ENCODE results near the gene PARD6G. TPM values are rescaled to one million over a fixed set of nuclear protein-coding genes. Genes with fewer than 3 reads are reported as not detected.

PARD6G gene
- total RNA-seq, 1 experiment from 2014 or later: 0.15 TPM

DNA sequence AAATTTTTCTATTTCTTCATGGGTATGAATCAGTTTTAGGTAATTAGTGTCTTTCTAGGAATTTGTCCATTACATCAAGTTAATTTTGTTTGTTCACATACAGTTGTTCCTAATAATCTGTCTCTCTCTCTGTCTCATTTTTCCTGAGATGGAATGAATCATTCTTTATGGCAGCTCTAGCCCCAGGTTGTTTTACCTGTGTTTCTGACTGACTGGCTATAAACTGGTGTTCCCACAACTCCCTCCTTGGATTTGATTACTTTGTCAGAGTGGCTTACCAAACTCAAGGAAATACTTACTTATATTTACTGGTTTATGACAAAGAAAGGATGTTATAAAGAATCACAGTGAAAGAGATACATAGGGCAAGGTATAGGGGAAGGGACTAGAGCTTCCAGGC is 123.2 kb downstream of the PARD6G start:
- peaks cover 91% of the 10 kb centered on the region for H3K79me2 ChIP-seq (ENCODE audit: low read depth)
- CTCF ChIA-PET: no interaction called here
- no peak overlapping the region for H2AFZ ChIP-seq
- H3K4me2 ChIP-seq: peak overlapping the region; percentile 27; the same call in 1 of the 2 replicates
- no peaks in the 10 kb centered on the region for H3K9me3 ChIP-seq (ENCODE audit: insufficient read depth, low read depth)
- H3K27me3 ChIP-seq (ENCODE audit: insufficient read depth, low read depth): no peaks in the 10 kb centered on the region
- TF ChIP-seq, protein P1, sequence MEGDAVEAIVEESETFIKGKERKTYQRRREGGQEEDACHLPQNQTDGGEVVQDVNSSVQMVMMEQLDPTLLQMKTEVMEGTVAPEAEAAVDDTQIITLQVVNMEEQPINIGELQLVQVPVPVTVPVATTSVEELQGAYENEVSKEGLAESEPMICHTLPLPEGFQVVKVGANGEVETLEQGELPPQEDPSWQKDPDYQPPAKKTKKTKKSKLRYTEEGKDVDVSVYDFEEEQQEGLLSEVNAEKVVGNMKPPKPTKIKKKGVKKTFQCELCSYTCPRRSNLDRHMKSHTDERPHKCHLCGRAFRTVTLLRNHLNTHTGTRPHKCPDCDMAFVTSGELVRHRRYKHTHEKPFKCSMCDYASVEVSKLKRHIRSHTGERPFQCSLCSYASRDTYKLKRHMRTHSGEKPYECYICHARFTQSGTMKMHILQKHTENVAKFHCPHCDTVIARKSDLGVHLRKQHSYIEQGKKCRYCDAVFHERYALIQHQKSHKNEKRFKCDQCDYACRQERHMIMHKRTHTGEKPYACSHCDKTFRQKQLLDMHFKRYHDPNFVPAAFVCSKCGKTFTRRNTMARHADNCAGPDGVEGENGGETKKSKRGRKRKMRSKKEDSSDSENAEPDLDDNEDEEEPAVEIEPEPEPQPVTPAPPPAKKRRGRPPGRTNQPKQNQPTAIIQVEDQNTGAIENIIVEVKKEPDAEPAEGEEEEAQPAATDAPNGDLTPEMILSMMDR (conservative IDR thresholded peaks at IDR 0.05): no peak
- TF ChIP-seq EZH2 (IDR thresholded peaks at IDR 0.05; ENCODE audit: low read depth): no peak
- POLR2A ChIA-PET (ENCODE audit: unreplicated experiment): no interaction called here
- H4K20me1 ChIP-seq (ENCODE audit: insufficient read depth): peaks cover 59% of the 10 kb centered on the region
- peaks cover 8% of the 10 kb centered on the region for H3K4me1 ChIP-seq (replicated peaks; ENCODE audit: insufficient read depth)
- H3K36me3 ChIP-seq (ENCODE audit: low read depth): no peaks in the 10 kb centered on the region; the same call in 1 of the 2 replicates
- intact Hi-C loops (cut with micrococcal nuclease; ENCODE audit: unreplicated experiment): no loop called here
- H3F3A ChIP-seq (ENCODE audit: insufficient read depth, low read depth): peaks cover 7% of the 10 kb centered on the region; the same call in 1 of the 2 replicates
- no peaks in the 10 kb centered on the region for H3K9me2 ChIP-seq (ENCODE audit: insufficient read depth)
- BruUV-seq (replicated peaks): no TSS peak
- peak overlapping the region; percentile 58 for H3K27ac ChIP-seq
- DNase-seq: peak in 1 of 2 experiments; percentile 42
- H3K4me3 ChIP-seq: no peak overlapping the region

DNA sequence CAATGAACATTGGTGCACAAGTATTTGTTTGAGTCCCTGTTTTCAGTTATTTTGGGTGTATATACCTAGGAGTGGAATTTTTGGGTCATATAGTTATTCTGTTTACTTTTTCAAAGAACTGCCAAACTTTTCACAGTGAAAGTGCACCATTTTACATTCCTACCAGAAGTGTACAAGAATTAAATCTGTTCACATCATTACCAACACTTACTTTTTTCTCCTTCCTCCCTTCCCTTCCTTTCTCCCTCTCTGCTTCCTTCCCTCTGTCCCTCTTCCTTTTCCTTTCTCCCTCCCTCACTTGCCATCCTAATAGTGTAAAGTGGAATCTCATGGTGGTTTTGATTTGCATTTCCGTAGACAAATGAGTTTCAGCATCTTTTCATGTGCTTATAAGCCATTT is 126.4 kb downstream of the PARD6G start:
- no peak for TF ChIP-seq EZH2 (IDR thresholded peaks at IDR 0.05; ENCODE audit: low read depth)
- Histone ChIP-seq H3K9me3 (ENCODE audit: insufficient read depth, low read depth) (no peaks in the 10 kb centered on the region), H3K4me3 (no peak overlapping the region), H3K27me3 (ENCODE audit: insufficient read depth, low read depth) (no peaks in the 10 kb centered on the region), H3F3A (ENCODE audit: insufficient read depth, low read depth) (peaks cover 7% of the 10 kb centered on the region; the same call in 1 of the 2 replicates), H3K79me2 (ENCODE audit: low read depth) (peaks cover 90% of the 10 kb centered on the region), H3K4me2 (no peak overlapping the region), H4K20me1 (ENCODE audit: insufficient read depth) (peaks cover 56% of the 10 kb centered on the region), H2AFZ (no peak overlapping the region), H3K27ac (no peak overlapping the region), H3K4me1 (replicated peaks; ENCODE audit: insufficient read depth) (peaks cover 8% of the 10 kb centered on the region), H3K9me2 (ENCODE audit: insufficient read depth) (no peaks in the 10 kb centered on the region), H3K36me3 (ENCODE audit: low read depth) (peaks cover 20% of the 10 kb centered on the region)
- ChIA-PET POLR2A (ENCODE audit: unreplicated experiment) (no interaction called here), CTCF (no interaction called here)
- no TSS peak for BruUV-seq (replicated peaks)
- intact Hi-C loops (cut with micrococcal nuclease; ENCODE audit: unreplicated experiment): no loop called here
- no peak for DNase-seq

DNA sequence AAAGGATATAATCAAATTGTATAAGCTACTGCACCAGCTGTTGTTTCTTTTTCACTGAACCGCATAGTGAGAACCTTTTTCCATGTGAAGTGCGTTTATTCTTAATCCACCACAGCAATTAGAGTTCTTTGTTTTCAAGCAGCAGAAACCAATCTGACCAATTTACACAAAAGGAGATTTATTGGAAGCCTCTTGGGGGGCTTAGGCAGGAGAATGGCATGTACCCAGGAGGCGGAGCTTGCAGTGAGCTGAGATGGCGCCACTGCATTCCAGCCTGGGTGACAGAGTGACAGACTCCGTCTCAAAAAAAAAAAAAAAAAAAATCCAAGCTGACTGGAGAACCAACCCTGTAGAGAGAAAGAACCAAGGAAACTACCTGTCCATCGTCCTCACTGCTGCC is 128.2 kb downstream of the PARD6G start:
- Histone ChIP-seq H3K4me2 (no peak overlapping the region), H3K4me1 (replicated peaks; ENCODE audit: insufficient read depth) (peaks cover 5% of the 10 kb centered on the region), H2AFZ (no peak overlapping the region), H3F3A (ENCODE audit: insufficient read depth, low read depth) (peaks cover 4% of the 10 kb centered on the region; the same call in 1 of the 2 replicates), H3K27me3 (ENCODE audit: insufficient read depth, low read depth) (no peaks in the 10 kb centered on the region), H3K79me2 (ENCODE audit: low read depth) (peaks cover 91% of the 10 kb centered on the region), H3K36me3 (ENCODE audit: low read depth) (peaks cover 20% of the 10 kb centered on the region), H4K20me1 (ENCODE audit: insufficient read depth) (peaks cover 58% of the 10 kb centered on the region), H3K27ac (no peak overlapping the region), H3K4me3 (no peak overlapping the region), H3K9me2 (ENCODE audit: insufficient read depth) (no peaks in the 10 kb centered on the region), H3K9me3 (ENCODE audit: insufficient read depth, low read depth) (no peaks in the 10 kb centered on the region)
- intact Hi-C loops (cut with micrococcal nuclease; ENCODE audit: unreplicated experiment): no loop called here
- POLR2A ChIA-PET (ENCODE audit: unreplicated experiment): no interaction called here
- DNase-seq: no peak
- CTCF ChIA-PET: interaction anchor here (0.6 kb wide), 1 partner anchor 51 kb away, joined by 5 read pairs; no protein-coding TSS in a partner anchor
- TF ChIP-seq, protein P1 (conservative IDR thresholded peaks at IDR 0.05): no peak
- no peak for TF ChIP-seq EZH2 (IDR thresholded peaks at IDR 0.05; ENCODE audit: low read depth)
- no TSS peak for BruUV-seq (replicated peaks)

DNA sequence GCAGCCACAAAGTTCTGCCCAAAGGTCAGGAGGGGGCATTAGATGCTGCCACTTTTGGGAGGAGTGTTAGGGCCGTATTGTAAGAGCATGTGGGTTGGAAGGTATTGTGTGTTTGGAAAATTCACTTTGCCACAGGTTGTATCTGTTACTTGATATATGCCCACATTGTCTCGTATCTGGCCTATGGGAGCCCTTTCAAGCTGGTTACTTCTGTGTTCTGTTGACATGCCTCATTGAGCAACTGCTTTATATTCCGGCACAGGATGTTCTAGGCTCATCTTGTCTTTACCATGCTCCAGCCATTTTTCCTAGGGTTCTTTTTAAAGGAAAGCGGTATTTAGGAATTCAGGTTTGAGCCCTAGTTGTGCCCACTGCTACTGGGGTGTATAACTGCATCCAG is 132.3 kb downstream of the PARD6G start:
- Histone ChIP-seq H3K4me2 (no peak overlapping the region), H3K9me2 (ENCODE audit: insufficient read depth) (no peaks in the 10 kb centered on the region), H3K36me3 (ENCODE audit: low read depth) (peaks cover 23% of the 10 kb centered on the region), H3K27me3 (ENCODE audit: insufficient read depth, low read depth) (no peaks in the 10 kb centered on the region), H4K20me1 (ENCODE audit: insufficient read depth) (peaks cover 64% of the 10 kb centered on the region), H3K4me3 (no peak overlapping the region), H3K27ac (no peak overlapping the region), H3K4me1 (replicated peaks; ENCODE audit: insufficient read depth) (peaks cover 11% of the 10 kb centered on the region), H3K9me3 (ENCODE audit: insufficient read depth, low read depth) (no peaks in the 10 kb centered on the region), H2AFZ (no peak overlapping the region), H3K79me2 (ENCODE audit: low read depth) (peaks cover 92% of the 10 kb centered on the region), H3F3A (ENCODE audit: insufficient read depth, low read depth) (no peaks in the 10 kb centered on the region)
- intact Hi-C loops (cut with micrococcal nuclease; ENCODE audit: unreplicated experiment): no loop called here
- TF ChIP-seq, protein P1 (conservative IDR thresholded peaks at IDR 0.05): no peak
- no peak for TF ChIP-seq EZH2 (IDR thresholded peaks at IDR 0.05; ENCODE audit: low read depth)
- ChIA-PET CTCF (no interaction called here), POLR2A (ENCODE audit: unreplicated experiment) (no interaction called here)
- no peak for DNase-seq
- BruUV-seq (replicated peaks): no TSS peak
